ENCODE data around the gene NHERF1. TPM values are rescaled to one million over a fixed set of nuclear protein-coding genes. Genes with fewer than 3 reads are reported as not detected.

NHERF1 gene
- total RNA-seq, 2 donors from 2014 or later: 84.1 to 133 TPM

- Histone ChIP-seq H3K4me1 (replicated peaks) (no peaks in the 10 kb centered on the region), H3K36me3 (peaks cover 0 to 4% of the 10 kb centered on the region in 2 donors), H3K9me3 (no peaks in the 10 kb centered on the region), H3K27ac (no peak overlapping the region), H3K4me3 (no peak overlapping the region), H3K27me3 (replicated peaks; ENCODE audit: insufficient read depth) (no peaks in the 10 kb centered on the region)
- 78% methylated on average over 5 of the region's 5 CpGs for WGBS
- intact Hi-C loops (cut with DNase I): no loop called here
- DNase-seq (ENCODE audit: low spot score): no peak
- TF ChIP-seq POLR2AphosphoS5 (IDR thresholded peaks at IDR 0.05): no peak
- no peak for TF ChIP-seq CTCF (IDR thresholded peaks at IDR 0.05)
- no peak for TF ChIP-seq POLR2A (IDR thresholded peaks at IDR 0.05)
Measured at GRCh38 chr17:74784125-74784810, 35.8 kb downstream of the NHERF1 start.

GRCh38 chr17:74785096-74785980, 36.9 kb downstream of the NHERF1 start:
- intact Hi-C loops (cut with DNase I): no loop called here
- WGBS: 61% methylated on average over 21 of the region's 21 CpGs
- H3K4me3 ChIP-seq: no peak overlapping the region
- no peak overlapping the region for H3K27ac ChIP-seq
- DNase-seq (ENCODE audit: low spot score): no peak
- TF ChIP-seq POLR2AphosphoS5 (IDR thresholded peaks at IDR 0.05) (no peak), CTCF (IDR thresholded peaks at IDR 0.05) (no peak), POLR2A (IDR thresholded peaks at IDR 0.05) (no peak)
- no peaks in the 10 kb centered on the region for H3K27me3 ChIP-seq (replicated peaks; ENCODE audit: insufficient read depth)
- peaks cover 0 to 4% of the 10 kb centered on the region in 2 donors for H3K36me3 ChIP-seq
- H3K9me3 ChIP-seq: no peaks in the 10 kb centered on the region
- no peaks in the 10 kb centered on the region for H3K4me1 ChIP-seq (replicated peaks)

GRCh38 chr17:74785981-74786360, 37.5 kb downstream of the NHERF1 start:
- no peak overlapping the region for H3K4me3 ChIP-seq
- H3K9me3 ChIP-seq: no peaks in the 10 kb centered on the region
- H3K27ac ChIP-seq: no peak overlapping the region
- TF ChIP-seq POLR2AphosphoS5 (IDR thresholded peaks at IDR 0.05): no peak
- no peak for TF ChIP-seq CTCF (IDR thresholded peaks at IDR 0.05)
- no peak for TF ChIP-seq POLR2A (IDR thresholded peaks at IDR 0.05)
- no peaks in the 10 kb centered on the region for H3K36me3 ChIP-seq
- no peaks in the 10 kb centered on the region for H3K4me1 ChIP-seq (replicated peaks)
- H3K27me3 ChIP-seq (replicated peaks; ENCODE audit: insufficient read depth): no peaks in the 10 kb centered on the region
- 64% methylated on average over 9 of the region's 9 CpGs for WGBS
- intact Hi-C loops (cut with DNase I): no loop called here
- no peak for DNase-seq (ENCODE audit: low spot score)

GRCh38 chr17:74786431-74787055, 38.1 kb downstream of the NHERF1 start:
- no peak for TF ChIP-seq POLR2A (IDR thresholded peaks at IDR 0.05)
- TF ChIP-seq CTCF (IDR thresholded peaks at IDR 0.05): no peak
- TF ChIP-seq POLR2AphosphoS5 (IDR thresholded peaks at IDR 0.05): no peak
- H3K4me3 ChIP-seq: no peak overlapping the region
- DNase-seq (ENCODE audit: low spot score): no peak
- H3K9me3 ChIP-seq: no peaks in the 10 kb centered on the region
- H3K4me1 ChIP-seq (replicated peaks): no peaks in the 10 kb centered on the region
- 58% methylated on average over 16 of the region's 16 CpGs for WGBS
- H3K27me3 ChIP-seq (replicated peaks; ENCODE audit: insufficient read depth): no peaks in the 10 kb centered on the region
- intact Hi-C loops (cut with DNase I): no loop called here
- no peaks in the 10 kb centered on the region for H3K36me3 ChIP-seq
- H3K27ac ChIP-seq: no peak overlapping the region

All from prostate gland (tissue), 2 donors.